GM12878 (cell line): Measurements from ENCODE around the gene C9orf78. TPM values are rescaled to one million over a fixed set of nuclear protein-coding genes. Genes with fewer than 3 reads are reported as not detected.

Source experiments
- ATAC-seq: fragments of 200-7000 bp; cut with Tn5 transposase; 3 replicates; pipeline ENCODE4 v1.9.1; 2020; ENCODE audit warnings: mild to moderate bottlenecking, moderate library complexity
- BruUV-seq: library from RNA; stranded (reverse); fragments of 400-500 nt; replicated peaks from 2 replicates; lab custom pipeline; 2021; lab: Mats Ljungman, UMichigan
- CTCF ChIA-PET: fragments of 300-600 bp; sonication (Branson Sonifier 250); formaldehyde crosslinking; extraction: SDS; loops from one replicate; lab custom pipeline; 2021; ENCODE audit warnings: inconsistent platforms; lab: Yijun Ruan, JAX
- POLR2A ChIA-PET: fragments of 350-600 bp; formaldehyde crosslinking; extraction: SDS; loops from one replicate; lab custom pipeline; 2021; ENCODE audit warnings: inconsistent platforms; lab: Charles Lee
- RAD21 ChIA-PET: fragments of 300-600 bp; sonication (Branson Sonifier 250); formaldehyde crosslinking; loops from one replicate; lab custom pipeline; 2023; ENCODE audit warnings: antibody characterized with exemption; ENCODE audit not compliant: unreplicated experiment; lab: Charles Lee
- SMC1A ChIA-PET: fragments of 300-600 bp; sonication (Branson Sonifier 250); formaldehyde crosslinking; loops from one replicate; lab custom pipeline; 2023; ENCODE audit not compliant: unreplicated experiment, uncharacterized antibody; lab: Charles Lee
- DNase-seq: peaks from one replicate; pipeline ENCODE4 v3.0.0-alpha.2; 2011; ENCODE audit warnings: low read depth, low spot score
- FAIRE-seq: peaks from 3 replicates; lab custom pipeline; 2011; peaks lifted over from hg19 to GRCh38; lab: Jason Lieb, UNC
- H2AFZ ChIP-seq: 2 replicates; pipeline ENCODE4 v1.6.0; 2011; ENCODE audit warnings: low read depth, low read length, control low read depth; ENCODE audit not compliant: control insufficient read depth
- H3K27ac ChIP-seq: 2 replicates; pipeline ENCODE4 v1.5.1; 2011; ENCODE audit warnings: control low read depth; ENCODE audit not compliant: control insufficient read depth, insufficient read depth
- H3K27me3 ChIP-seq, 2 experiments: replicated peaks in 1 of 2; 2 replicates each; pipeline versions ENCODE4 v1.6.0 to v1.6.1; 2011; ENCODE audit warnings: low read length in 1 of 2; ENCODE audit not compliant: control insufficient read depth in 2 of 2, insufficient read depth in 2 of 2
- H3K36me3 ChIP-seq, 2 experiments: 2 replicates each; pipeline ENCODE4 v1.5.1; 2011; ENCODE audit warnings: low read length in 1 of 2; ENCODE audit not compliant: control insufficient read depth in 2 of 2, insufficient read depth in 2 of 2
- H3K4me1 ChIP-seq: 2 replicates; pipeline ENCODE4 v1.6.1; 2011; ENCODE audit warnings: mild to moderate bottlenecking, low read length, moderate library complexity, mixed read lengths; ENCODE audit not compliant: control insufficient read depth, insufficient read depth
- H3K4me2 ChIP-seq: 2 replicates; pipeline ENCODE4 v1.6.0; 2011; ENCODE audit warnings: control low read depth; ENCODE audit not compliant: control insufficient read depth, insufficient read depth
- H3K4me3 ChIP-seq: fragments of 200-600 bp; sonication (generic); 2 replicates; pipeline ENCODE4 v1.5.1; 2016
- H3K79me2 ChIP-seq: 2 replicates; pipeline ENCODE4 v1.6.0; 2011; ENCODE audit warnings: low read length; ENCODE audit not compliant: control insufficient read depth, insufficient read depth
- H3K9ac ChIP-seq: 2 replicates; pipeline ENCODE4 v1.8.0; 2011; ENCODE audit warnings: low read length, control low read depth, mixed read lengths; ENCODE audit not compliant: control insufficient read depth, insufficient read depth
- H3K9me3 ChIP-seq: replicated peaks from 3 replicates; pipeline ENCODE4 v1.5.1; 2011; ENCODE audit warnings: mild to moderate bottlenecking, low read length; ENCODE audit not compliant: control insufficient read depth, insufficient read depth
- H4K20me1 ChIP-seq: 2 replicates; pipeline ENCODE4 v1.6.0; 2011; ENCODE audit not compliant: control insufficient read depth, insufficient read depth
- WGBS: methylation state at CpG from one replicate; pipeline ENCODE4 v1.1.6; 2016; ENCODE audit warnings: low lambda C conversion rate; ENCODE audit not compliant: insufficient replicate concordance, insufficient coverage; ENCODE audit errors: missing lambda C conversion rate; 5-methylcytosine and 5-hydroxymethylcytosine counted together
- in situ Hi-C: fragments of 300-500 bp; cut with MboI; formaldehyde crosslinking; loops from 9 replicates; pipeline ENCODE4 v1.14.3; 2018; ENCODE audit warnings: mixed read lengths
- intact Hi-C: fragments of 100-400 bp; cut with micrococcal nuclease; formaldehyde crosslinking; loops from one replicate; pipeline ENCODE4 v1.14.2; 2022; ENCODE audit not compliant: unreplicated experiment
- polyA plus RNA-seq, 11 experiments: library from polyadenylated mRNA; depleted of rRNA in 4 of 11; unstranded in 6 of 11; stranded (reverse) in 5 of 11; fragments of >200 nt; fragmentation: Nextera tagmentation in 4 of 11; fragmentation: Illumina TruSeq in 1 of 11; extraction: Ambion mirVana in 4 of 11; extraction: Trizol in 1 of 11; gene quantifications; 1 replicate in 1 of 11; 2 replicates in 10 of 11; pipeline versions ENCODE4 v1.2.1 to v1.2.3, GENCODE V29; 2011 to 2016; ENCODE audit warnings: inconsistent platforms in 2 of 11, missing spikeins in 2 of 11, low read depth in 1 of 11
- total RNA-seq, 4 experiments: library from RNA; depleted of rRNA in 3 of 4; stranded (reverse); fragments of >200 nt in 3 of 4; fragmentation: Illumina TruSeq in 1 of 4; extraction: Trizol in 1 of 4; gene quantifications; 2 replicates each; pipeline versions ENCODE4 v1.2.1 to v1.2.3, GENCODE V29; 2013 to 2021
- TF ChIP-seq, protein P1 (sequence below): fragments of 450-650 bp; IDR thresholded peaks from 2 replicates; pipeline ENCODE4 v1.6.1; 2017; ENCODE audit warnings: mild to moderate bottlenecking
- TF ChIP-seq, protein P2 (sequence below): IDR thresholded peaks from 2 replicates; pipeline ENCODE4 v1.6.1; 2011; ENCODE audit warnings: mild to moderate bottlenecking, low read depth, low read length, moderate library complexity; ENCODE audit not compliant: insufficient replicate concordance

Gene C9orf78
- total and polyA plus RNA-seq, 10 of the 15 experiments (the other 5 are each of a cell fraction or from before 2014, with no cell fraction given), result 23.0 to 60.9 (median 47.5) TPM

DNA sequence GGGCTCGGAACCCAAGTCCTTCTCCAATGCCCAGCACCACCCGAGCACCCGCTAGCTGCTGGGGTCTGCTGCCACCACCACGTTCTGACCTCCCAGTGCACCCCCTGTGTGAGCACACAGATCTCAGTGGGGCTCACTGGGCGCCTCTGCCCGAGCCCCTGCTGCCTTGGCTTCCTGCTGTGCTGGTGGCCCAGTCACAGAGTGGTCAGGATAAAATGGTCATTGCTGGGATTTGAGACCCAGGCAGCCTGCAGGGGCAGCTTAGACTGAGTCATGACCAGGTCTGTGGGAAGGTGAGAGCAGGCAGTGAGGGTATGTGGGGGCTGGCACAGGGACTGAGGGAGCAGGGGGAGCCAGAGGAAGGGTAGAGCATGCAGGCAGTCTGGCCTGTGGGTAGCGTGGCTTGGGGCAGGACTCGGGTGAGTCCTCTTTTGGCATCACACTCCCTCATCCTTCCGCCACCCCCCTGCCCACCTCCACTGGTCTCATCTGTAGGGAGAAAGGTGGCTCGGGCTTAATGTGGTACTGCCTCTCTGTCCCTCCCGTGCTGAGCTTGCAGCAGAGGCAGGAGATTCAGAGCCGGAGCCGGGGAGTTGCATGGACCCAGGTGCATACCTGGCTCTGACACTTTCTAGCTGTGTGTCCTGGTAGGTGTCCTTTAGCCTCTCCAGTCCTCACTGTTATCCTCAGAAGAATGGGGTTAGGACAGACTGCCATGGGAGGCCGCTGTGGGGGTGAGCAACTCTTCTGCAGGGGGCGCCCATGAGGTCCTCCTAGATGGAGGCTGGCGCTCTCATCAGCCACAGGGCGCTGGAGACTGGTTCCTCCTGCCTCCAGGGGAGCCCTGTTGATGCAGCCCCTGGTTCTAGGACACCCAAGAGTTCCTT, 32.3 kb upstream of the C9orf78 start:
- intact Hi-C loops (no loop called here), in situ Hi-C loops (no loop called here)
- no peak overlapping the region for H2AFZ ChIP-seq
- CTCF ChIA-PET, result no interaction called here
- H3K4me1 ChIP-seq, result peaks cover 5% of the 10 kb centered on the region
- H3K4me3 ChIP-seq, result no peak overlapping the region
- SMC1A ChIA-PET, result no interaction called here
- H3K27ac ChIP-seq, result no peak overlapping the region
- POLR2A ChIA-PET, result interaction anchor here (0.6 kb wide), 1 partner anchor 24 kb away, joined by 4 read pairs; no protein-coding TSS in a partner anchor
- RAD21 ChIA-PET, result no interaction called here
- FAIRE-seq, result no peak
- no peak overlapping the region for H3K9ac ChIP-seq
- peaks cover 0 to 2% of the 10 kb centered on the region in 2 experiments; a peak in 3 of 4 replicates for H3K36me3 ChIP-seq
- ATAC-seq, result no peak; the same call in 1 of the 3 replicates
- no peaks in the 10 kb centered on the region for H4K20me1 ChIP-seq
- TF ChIP-seq, protein P1, sequence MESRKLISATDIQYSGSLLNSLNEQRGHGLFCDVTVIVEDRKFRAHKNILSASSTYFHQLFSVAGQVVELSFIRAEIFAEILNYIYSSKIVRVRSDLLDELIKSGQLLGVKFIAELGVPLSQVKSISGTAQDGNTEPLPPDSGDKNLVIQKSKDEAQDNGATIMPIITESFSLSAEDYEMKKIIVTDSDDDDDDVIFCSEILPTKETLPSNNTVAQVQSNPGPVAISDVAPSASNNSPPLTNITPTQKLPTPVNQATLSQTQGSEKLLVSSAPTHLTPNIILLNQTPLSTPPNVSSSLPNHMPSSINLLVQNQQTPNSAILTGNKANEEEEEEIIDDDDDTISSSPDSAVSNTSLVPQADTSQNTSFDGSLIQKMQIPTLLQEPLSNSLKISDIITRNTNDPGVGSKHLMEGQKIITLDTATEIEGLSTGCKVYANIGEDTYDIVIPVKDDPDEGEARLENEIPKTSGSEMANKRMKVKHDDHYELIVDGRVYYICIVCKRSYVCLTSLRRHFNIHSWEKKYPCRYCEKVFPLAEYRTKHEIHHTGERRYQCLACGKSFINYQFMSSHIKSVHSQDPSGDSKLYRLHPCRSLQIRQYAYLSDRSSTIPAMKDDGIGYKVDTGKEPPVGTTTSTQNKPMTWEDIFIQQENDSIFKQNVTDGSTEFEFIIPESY, result peak; percentile 92
- TF ChIP-seq, protein P2, sequence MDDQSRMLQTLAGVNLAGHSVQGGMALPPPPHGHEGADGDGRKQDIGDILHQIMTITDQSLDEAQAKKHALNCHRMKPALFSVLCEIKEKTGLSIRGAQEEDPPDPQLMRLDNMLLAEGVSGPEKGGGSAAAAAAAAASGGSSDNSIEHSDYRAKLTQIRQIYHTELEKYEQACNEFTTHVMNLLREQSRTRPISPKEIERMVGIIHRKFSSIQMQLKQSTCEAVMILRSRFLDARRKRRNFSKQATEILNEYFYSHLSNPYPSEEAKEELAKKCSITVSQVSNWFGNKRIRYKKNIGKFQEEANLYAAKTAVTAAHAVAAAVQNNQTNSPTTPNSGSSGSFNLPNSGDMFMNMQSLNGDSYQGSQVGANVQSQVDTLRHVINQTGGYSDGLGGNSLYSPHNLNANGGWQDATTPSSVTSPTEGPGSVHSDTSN, result no peak
- no peaks in the 10 kb centered on the region for H3K79me2 ChIP-seq
- H3K4me2 ChIP-seq, result no peak overlapping the region
- no peaks in the 10 kb centered on the region for H3K9me3 ChIP-seq
- no TSS peak for BruUV-seq
- no peak for DNase-seq
- H3K27me3 ChIP-seq, result no peaks in the 10 kb centered on the region
- 82% methylated on average over 17 of the region's 17 CpGs for WGBS
